ENCODE data around the gene TPM1. TPM values are rescaled to one million over a fixed set of nuclear protein-coding genes. Genes with fewer than 3 reads are reported as not detected.

TPM1 gene
- total and polyA plus RNA-seq, 2 donors (not counting 1 experiment from before 2014, with no cell fraction given): 224 to 1,732 TPM

DNA sequence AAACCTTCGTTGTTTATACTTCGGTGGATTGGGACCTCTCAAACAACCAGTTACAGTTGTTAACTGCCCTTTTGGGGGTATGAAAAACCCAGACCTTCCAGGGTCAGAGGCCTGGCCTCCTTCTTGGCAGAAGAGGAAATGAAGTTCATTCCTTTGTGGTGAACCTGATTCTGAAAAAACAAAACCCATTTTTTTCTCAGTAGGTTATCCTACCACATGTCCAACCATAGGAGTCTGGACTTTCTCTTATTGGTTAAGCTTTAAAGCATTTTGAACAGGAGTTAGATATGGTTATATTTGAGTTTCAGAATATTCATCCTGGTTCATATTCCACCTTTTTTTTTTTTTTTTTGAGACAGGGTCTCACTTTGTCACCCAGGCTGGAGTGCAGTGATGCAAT, 71.9 kb downstream of the TPM1 start:
- H4K20me1 ChIP-seq (ENCODE audit: control insufficient read depth, extremely low read depth, insufficient read depth, low read length): no peaks in the 10 kb centered on the region
- H3K79me2 ChIP-seq (ENCODE audit: control insufficient read depth, insufficient read depth, low read length): no peaks in the 10 kb centered on the region
- H3K9ac ChIP-seq (ENCODE audit: insufficient read depth, low read length): no peak overlapping the region
- H3K9me3 ChIP-seq (ENCODE audit: control insufficient read depth, insufficient read depth, low read depth, low read length): no peaks in the 10 kb centered on the region
- H3K27me3 ChIP-seq (ENCODE audit: control insufficient read depth, insufficient read depth, low read length): no peaks in the 10 kb centered on the region
- no peak overlapping the region for H3K27ac ChIP-seq (ENCODE audit: insufficient read depth, low read length)
- no peak overlapping the region for H2AFZ ChIP-seq (ENCODE audit: low read length)
- no peak for DNase-seq (ENCODE audit: low read depth in 2 of 2)
- no peaks in the 10 kb centered on the region for H3K4me1 ChIP-seq (ENCODE audit: control insufficient read depth, extremely low read depth, insufficient read depth, low read length)
- H3K4me3 ChIP-seq (replicated peaks in 1 of 4; ENCODE audit: control extremely low read depth in 1 of 4, insufficient read depth in 1 of 4, low read depth in 3 of 4, low read length in 4 of 4): no peak overlapping the region
- no peaks in the 10 kb centered on the region for H3K36me3 ChIP-seq (ENCODE audit: control insufficient read depth, insufficient read depth, low read length)
- no peak overlapping the region for H3K4me2 ChIP-seq (ENCODE audit: extremely low read depth, insufficient read depth, low read length)
- TF ChIP-seq EZH2 (IDR thresholded peaks at IDR 0.05; ENCODE audit: low read length, missing control alignments): no peak
- TF ChIP-seq, protein P1, sequence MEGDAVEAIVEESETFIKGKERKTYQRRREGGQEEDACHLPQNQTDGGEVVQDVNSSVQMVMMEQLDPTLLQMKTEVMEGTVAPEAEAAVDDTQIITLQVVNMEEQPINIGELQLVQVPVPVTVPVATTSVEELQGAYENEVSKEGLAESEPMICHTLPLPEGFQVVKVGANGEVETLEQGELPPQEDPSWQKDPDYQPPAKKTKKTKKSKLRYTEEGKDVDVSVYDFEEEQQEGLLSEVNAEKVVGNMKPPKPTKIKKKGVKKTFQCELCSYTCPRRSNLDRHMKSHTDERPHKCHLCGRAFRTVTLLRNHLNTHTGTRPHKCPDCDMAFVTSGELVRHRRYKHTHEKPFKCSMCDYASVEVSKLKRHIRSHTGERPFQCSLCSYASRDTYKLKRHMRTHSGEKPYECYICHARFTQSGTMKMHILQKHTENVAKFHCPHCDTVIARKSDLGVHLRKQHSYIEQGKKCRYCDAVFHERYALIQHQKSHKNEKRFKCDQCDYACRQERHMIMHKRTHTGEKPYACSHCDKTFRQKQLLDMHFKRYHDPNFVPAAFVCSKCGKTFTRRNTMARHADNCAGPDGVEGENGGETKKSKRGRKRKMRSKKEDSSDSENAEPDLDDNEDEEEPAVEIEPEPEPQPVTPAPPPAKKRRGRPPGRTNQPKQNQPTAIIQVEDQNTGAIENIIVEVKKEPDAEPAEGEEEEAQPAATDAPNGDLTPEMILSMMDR (conservative IDR thresholded peaks at IDR 0.05 in 1 of 2, IDR thresholded peaks at IDR 0.05 in 1 of 2; ENCODE audit: low read depth in 1 of 2, low read length in 2 of 2): no peak

Other genes starting within 250 kb of the TPM1 start
- 22.6 and 29.2 TPM in 2 replicates for gene LACTB, start 79.1 kb downstream of the TPM1 start, total RNA-seq
- 39.2 and 42.8 TPM in 2 replicates for gene LACTB, start 79.1 kb downstream of the TPM1 start, polyA plus RNA-seq
- 400 and 482 TPM in 2 replicates for gene RPS27L, start 114.7 kb downstream of the TPM1 start, total RNA-seq
- 402 and 481 TPM in 2 replicates for gene RPS27L, start 114.7 kb downstream of the TPM1 start, polyA plus RNA-seq
- gene RAB8B, start 146.9 kb downstream of the TPM1 start, total RNA-seq: 111 and 184 TPM in 2 replicates
- gene RAB8B, start 146.9 kb downstream of the TPM1 start, polyA plus RNA-seq: 107 and 112 TPM in 2 replicates
- 15.4 and 32.2 TPM in 2 replicates for gene APH1B, start 234.9 kb downstream of the TPM1 start, total RNA-seq
- gene APH1B, start 234.9 kb downstream of the TPM1 start, polyA plus RNA-seq: 21.9 and 23.5 TPM in 2 replicates